ENCODE measurements around the gene PLXNA2. TPM values are rescaled to one million over a fixed set of nuclear protein-coding genes. Genes with fewer than 3 reads are reported as not detected.

PLXNA2 gene
- total and polyA plus RNA-seq, 2 of the 4 experiments (the other 2 are of a cell fraction), result 0.72 to 1.1 TPM

GRCh38 chr1:208052135-208052534 lies 192.0 kb downstream of the PLXNA2 start:
- Histone ChIP-seq H4K5ac (ENCODE audit: low read depth, low read length) (no peak overlapping the region), H3K23ac (ENCODE audit: low read depth, low read length) (no peak overlapping the region), H3K36me3 (ENCODE audit: control insufficient read depth, insufficient read depth, low read length) (no peaks in the 10 kb centered on the region), H3K4me3 (ENCODE audit: insufficient read depth, low read depth, low read length) (no peak overlapping the region), H3K56ac (ENCODE audit: extremely low read depth, insufficient read depth, low read length) (no peak overlapping the region), H4K20me1 (ENCODE audit: insufficient read depth, low read length) (no peaks in the 10 kb centered on the region), H4K8ac (ENCODE audit: low read depth in 2 of 2, low read length in 2 of 2) (no peak overlapping the region), H3K18ac (ENCODE audit: low read depth, low read length) (no peak overlapping the region), H3K4ac (ENCODE audit: low read depth, low read length) (no peak overlapping the region), H3K4me2 (ENCODE audit: low read depth, low read length) (no peak overlapping the region), H2BK15ac (ENCODE audit: low read depth, low read length) (no peak overlapping the region), H3K9me3 (ENCODE audit: control insufficient read depth, insufficient read depth, low read length) (no peaks in the 10 kb centered on the region), H2AFZ (replicated peaks; ENCODE audit: low read length, poor library complexity) (no peak overlapping the region), H2BK120ac (ENCODE audit: low read depth, low read length) (no peak overlapping the region), H4K91ac (ENCODE audit: insufficient read depth, low read depth, low read length) (no peak overlapping the region), H3K27me3 (ENCODE audit: control insufficient read depth, insufficient read depth, low read length) (no peaks in the 10 kb centered on the region), H3K4me1 (ENCODE audit: control insufficient read depth, insufficient read depth, low read length) (peaks cover 7% of the 10 kb centered on the region), H2BK20ac (ENCODE audit: low read depth, low read length) (no peak overlapping the region), H2AK9ac (replicated peaks; ENCODE audit: low read depth, low read length, poor library complexity) (no peak overlapping the region), H3K27ac (ENCODE audit: insufficient read depth, low read length) (no peak overlapping the region), H3K79me1 (ENCODE audit: low read depth in 1 of 2, low read length in 2 of 2) (no peaks in the 10 kb centered on the region), H2BK5ac (ENCODE audit: low read depth, low read length, poor library complexity, severe bottlenecking) (no peak overlapping the region), H3K14ac (replicated peaks; ENCODE audit: low read depth, low read length) (no peak overlapping the region), H3K9me1 (ENCODE audit: insufficient read depth, low read length) (no peaks in the 10 kb centered on the region), H3K9ac (ENCODE audit: low read depth, low read length) (no peak overlapping the region), H2AK5ac (ENCODE audit: low read depth, low read length) (no peak overlapping the region)
- intact Hi-C loops (cut with micrococcal nuclease) (no loop called here), in situ Hi-C loops (cut with MboI; ENCODE audit: low sequenced_read_pairs) (no loop called here), dilution Hi-C loops (cut with HindIII; ENCODE audit: low sequenced_read_pairs, unreplicated experiment) (no loop called here)
- no TSS peak for BruUV-seq (replicated peaks)
- WGBS, 2 experiments (ENCODE audit: extremely low coverage in 2 of 2, insufficient read length in 1 of 2), result 87% methylated on average over 3 of the region's 8 CpGs; no CpG with 5 or more reads in 1 of the 2 experiments
- ChIA-PET CTCF (no interaction called here), POLR2A (ENCODE audit: unreplicated experiment) (no interaction called here)
- TF ChIP-seq MAFK (IDR thresholded peaks at IDR 0.05; ENCODE audit: low read depth, low read length), result no peak
- no peak for TF ChIP-seq CTCF (conservative IDR thresholded peaks at IDR 0.05; ENCODE audit: low read depth, low read length)
- no peak for TF ChIP-seq BHLHE40 (IDR thresholded peaks at IDR 0.05; ENCODE audit: low read depth, low read length)
- TF ChIP-seq ELK1 (IDR thresholded peaks at IDR 0.05; ENCODE audit: borderline replicate concordance, low read depth, low read length), result no peak
- TF ChIP-seq CHD1 (IDR thresholded peaks at IDR 0.05; ENCODE audit: low read depth, low read length), result no peak
- TF ChIP-seq USF2 (IDR thresholded peaks at IDR 0.05; ENCODE audit: low read depth, low read length), result no peak
- TF ChIP-seq NFE2L2 (IDR thresholded peaks at IDR 0.05; ENCODE audit: low read depth, low read length), result no peak
- TF ChIP-seq MAZ (IDR thresholded peaks at IDR 0.05; ENCODE audit: borderline replicate concordance, low read depth, low read length), result no peak
- TF ChIP-seq SMC3 (IDR thresholded peaks at IDR 0.05; ENCODE audit: low read depth, low read length), result no peak
- no peak for TF ChIP-seq MXI1 (IDR thresholded peaks at IDR 0.05; ENCODE audit: borderline replicate concordance, low read depth, low read length)
- no peak for TF ChIP-seq CEBPB (IDR thresholded peaks at IDR 0.05; ENCODE audit: low read depth, low read length)
- no peak for TF ChIP-seq POLR2A (IDR thresholded peaks at IDR 0.05; ENCODE audit: low read depth, low read length)
- TF ChIP-seq RFX5 (IDR thresholded peaks at IDR 0.05; ENCODE audit: low read depth, low read length), result no peak
- TF ChIP-seq FOS (IDR thresholded peaks at IDR 0.05; ENCODE audit: low read depth, low read length), result no peak
- ATAC-seq (ENCODE audit: low read depth) (no peak), DNase-seq (no peak)
